MM.1S (cell line): ENCODE results near the gene HSPB1.

Experiments used
- DNase-seq: peaks from one replicate; pipeline ENCODE4 v3.0.0-alpha.2; 2015
- H2AFZ ChIP-seq: fragments of 300-600 bp; sonication (generic); 2 replicates; pipeline ENCODE4 v1.6.0; 2016; ENCODE audit warnings: antibody characterized with exemption, low read length
- H3F3A ChIP-seq: fragments of 300-600 bp; sonication (generic); 2 replicates; pipeline ENCODE4 v1.6.1; 2016; ENCODE audit warnings: mild to moderate bottlenecking, antibody characterized with exemption, low read length, moderate library complexity, mixed read lengths; ENCODE audit not compliant: insufficient read depth
- H3K27ac ChIP-seq: fragments of 300-600 bp; sonication (generic); 2 replicates; pipeline ENCODE4 v1.5.1; 2016; ENCODE audit warnings: mild to moderate bottlenecking, low read length
- H3K27me3 ChIP-seq: fragments of 300-600 bp; sonication (generic); replicated peaks from 2 replicates; pipeline ENCODE4 v1.6.0; 2016; ENCODE audit warnings: low read length; ENCODE audit not compliant: insufficient read depth
- H3K36me3 ChIP-seq: fragments of 300-600 bp; sonication (generic); replicated peaks from 2 replicates; pipeline ENCODE4 v1.6.1; 2016; ENCODE audit warnings: mild to moderate bottlenecking, low read length, mixed read lengths; ENCODE audit not compliant: insufficient read depth
- H3K4me1 ChIP-seq: fragments of 300-600 bp; sonication (generic); 2 replicates; pipeline ENCODE4 v1.6.1; 2016; ENCODE audit warnings: low read length, mixed read lengths
- H3K4me2 ChIP-seq: fragments of 300-600 bp; sonication (generic); 2 replicates; pipeline ENCODE4 v1.6.0; 2016; ENCODE audit warnings: low read depth, low read length
- H3K4me3 ChIP-seq: fragments of 300-600 bp; sonication (generic); 2 replicates; pipeline ENCODE4 v1.5.1; 2016; ENCODE audit warnings: low read length, mixed read lengths
- H3K79me2 ChIP-seq: fragments of 300-600 bp; sonication (generic); 2 replicates; pipeline ENCODE4 v1.6.1; 2016; ENCODE audit warnings: mixed run types, low read length, mixed read lengths
- H3K9ac ChIP-seq: fragments of 300-600 bp; sonication (generic); 2 replicates; pipeline ENCODE4 v1.6.1; 2016; ENCODE audit warnings: low read length, mixed read lengths
- H3K9me2 ChIP-seq: fragments of 300-600 bp; sonication (generic); replicated peaks from 2 replicates; pipeline ENCODE4 v1.6.1; 2016; ENCODE audit warnings: mild to moderate bottlenecking, low read length, mixed read lengths; ENCODE audit not compliant: insufficient read depth
- H3K9me3 ChIP-seq: fragments of 300-600 bp; sonication (generic); replicated peaks from 2 replicates; pipeline ENCODE4 v1.6.1; 2016; ENCODE audit warnings: mild to moderate bottlenecking, low read length, mixed read lengths; ENCODE audit not compliant: insufficient read depth
- H4K20me1 ChIP-seq: fragments of 300-600 bp; sonication (generic); 2 replicates; pipeline ENCODE4 v1.6.1; 2016; ENCODE audit warnings: mild to moderate bottlenecking, low read length, moderate library complexity, mixed read lengths; ENCODE audit not compliant: insufficient read depth
- EZH2 ChIP-seq: fragments of 300-600 bp; sonication (generic); optimal IDR thresholded peaks from 2 replicates; pipeline ENCODE3; 2017; ENCODE audit warnings: low read depth, mild to moderate bottlenecking, antibody characterized with exemption, low read length, mixed read lengths
- EZH2phosphoT487 ChIP-seq: fragments of 300-600 bp; sonication (generic); IDR thresholded peaks from 2 replicates; pipeline ENCODE4 v1.6.1; 2018; ENCODE audit warnings: antibody characterized with exemption, low read length
- TF ChIP-seq, protein P1 (sequence below): fragments of 300-600 bp; sonication (generic); IDR thresholded peaks from 2 replicates; pipeline ENCODE4 v1.5.1; 2016; ENCODE audit warnings: antibody characterized with exemption, low read length, mixed read lengths

The HSPB1 gene

DNA sequence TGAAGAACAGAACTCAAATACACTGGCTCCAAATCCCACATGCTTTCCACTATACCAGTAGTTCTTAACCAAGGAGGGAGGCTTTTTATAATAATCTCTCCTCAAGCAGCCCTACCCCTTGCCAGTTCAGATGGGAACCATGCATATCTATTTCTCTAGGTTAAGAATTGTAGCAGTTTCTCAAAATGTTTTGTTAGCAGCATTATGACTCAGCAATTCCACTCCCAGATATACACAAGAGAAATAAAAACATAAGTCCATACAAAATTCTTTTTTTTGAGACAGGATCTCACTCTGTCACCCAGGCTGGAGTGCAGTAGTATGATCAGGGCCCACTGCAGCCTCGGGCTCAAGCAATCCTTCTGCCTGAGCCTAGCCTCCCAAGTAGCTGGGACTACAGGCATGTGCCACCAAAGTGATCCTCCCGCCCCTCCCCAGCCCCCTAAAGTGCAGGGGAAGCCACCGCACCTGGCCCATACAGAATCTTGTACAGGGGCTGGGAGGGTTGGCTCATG is 38.2 kb downstream of the HSPB1 start:
- no peak overlapping the region for H3K27ac ChIP-seq
- no peaks in the 10 kb centered on the region for H3F3A ChIP-seq
- H3K9me2 ChIP-seq = no peaks in the 10 kb centered on the region
- no peak for DNase-seq
- TF ChIP-seq EZH2 (no peak), EZH2phosphoT487 (no peak)
- TF ChIP-seq, protein P1, sequence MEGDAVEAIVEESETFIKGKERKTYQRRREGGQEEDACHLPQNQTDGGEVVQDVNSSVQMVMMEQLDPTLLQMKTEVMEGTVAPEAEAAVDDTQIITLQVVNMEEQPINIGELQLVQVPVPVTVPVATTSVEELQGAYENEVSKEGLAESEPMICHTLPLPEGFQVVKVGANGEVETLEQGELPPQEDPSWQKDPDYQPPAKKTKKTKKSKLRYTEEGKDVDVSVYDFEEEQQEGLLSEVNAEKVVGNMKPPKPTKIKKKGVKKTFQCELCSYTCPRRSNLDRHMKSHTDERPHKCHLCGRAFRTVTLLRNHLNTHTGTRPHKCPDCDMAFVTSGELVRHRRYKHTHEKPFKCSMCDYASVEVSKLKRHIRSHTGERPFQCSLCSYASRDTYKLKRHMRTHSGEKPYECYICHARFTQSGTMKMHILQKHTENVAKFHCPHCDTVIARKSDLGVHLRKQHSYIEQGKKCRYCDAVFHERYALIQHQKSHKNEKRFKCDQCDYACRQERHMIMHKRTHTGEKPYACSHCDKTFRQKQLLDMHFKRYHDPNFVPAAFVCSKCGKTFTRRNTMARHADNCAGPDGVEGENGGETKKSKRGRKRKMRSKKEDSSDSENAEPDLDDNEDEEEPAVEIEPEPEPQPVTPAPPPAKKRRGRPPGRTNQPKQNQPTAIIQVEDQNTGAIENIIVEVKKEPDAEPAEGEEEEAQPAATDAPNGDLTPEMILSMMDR = no peak
- no peak overlapping the region for H3K9ac ChIP-seq
- no peak overlapping the region for H3K4me2 ChIP-seq
- H3K9me3 ChIP-seq = no peaks in the 10 kb centered on the region
- no peak overlapping the region for H3K4me3 ChIP-seq
- no peak overlapping the region for H2AFZ ChIP-seq
- peaks cover 14% of the 10 kb centered on the region; the same call in 1 of the 2 replicates for H3K36me3 ChIP-seq
- H3K79me2 ChIP-seq = peaks cover 100% of the 10 kb centered on the region
- H3K4me1 ChIP-seq = no peaks in the 10 kb centered on the region
- H3K27me3 ChIP-seq = no peaks in the 10 kb centered on the region
- peaks cover 51% of the 10 kb centered on the region for H4K20me1 ChIP-seq

DNA sequence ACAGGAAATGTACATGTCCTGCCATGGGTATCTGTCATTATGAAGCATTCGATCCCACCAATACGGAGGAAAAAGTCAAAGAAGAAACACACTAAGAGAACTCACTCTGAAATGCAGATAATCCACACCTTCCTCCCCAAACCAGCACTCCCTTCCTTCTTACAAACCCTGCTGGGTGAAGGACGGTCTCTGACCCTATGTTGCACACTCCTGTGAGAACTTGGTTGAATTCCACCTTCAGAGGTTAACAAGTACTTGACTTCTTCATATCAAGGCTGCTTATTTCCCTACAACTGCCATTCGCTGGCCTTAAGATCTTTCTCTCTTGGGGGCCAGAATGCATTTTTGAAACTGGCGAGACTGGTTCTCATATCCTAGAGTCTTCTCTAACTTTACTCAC is 39.7 kb downstream of the HSPB1 start:
- H2AFZ ChIP-seq = no peak overlapping the region
- H3K9me2 ChIP-seq = no peaks in the 10 kb centered on the region
- H3K4me1 ChIP-seq = no peaks in the 10 kb centered on the region
- peaks cover 100% of the 10 kb centered on the region for H3K79me2 ChIP-seq
- no peak overlapping the region for H3K4me3 ChIP-seq
- TF ChIP-seq, protein P1 = no peak
- no peak for TF ChIP-seq EZH2phosphoT487
- no peak for TF ChIP-seq EZH2
- no peaks in the 10 kb centered on the region; the same call in none of the 2 replicates for H3F3A ChIP-seq
- peaks cover 50% of the 10 kb centered on the region for H4K20me1 ChIP-seq
- peaks cover 21% of the 10 kb centered on the region for H3K36me3 ChIP-seq
- no peaks in the 10 kb centered on the region for H3K9me3 ChIP-seq
- H3K9ac ChIP-seq = no peak overlapping the region
- no peaks in the 10 kb centered on the region for H3K27me3 ChIP-seq
- no peak overlapping the region for H3K27ac ChIP-seq
- no peak overlapping the region for H3K4me2 ChIP-seq
- no peak for DNase-seq

DNA sequence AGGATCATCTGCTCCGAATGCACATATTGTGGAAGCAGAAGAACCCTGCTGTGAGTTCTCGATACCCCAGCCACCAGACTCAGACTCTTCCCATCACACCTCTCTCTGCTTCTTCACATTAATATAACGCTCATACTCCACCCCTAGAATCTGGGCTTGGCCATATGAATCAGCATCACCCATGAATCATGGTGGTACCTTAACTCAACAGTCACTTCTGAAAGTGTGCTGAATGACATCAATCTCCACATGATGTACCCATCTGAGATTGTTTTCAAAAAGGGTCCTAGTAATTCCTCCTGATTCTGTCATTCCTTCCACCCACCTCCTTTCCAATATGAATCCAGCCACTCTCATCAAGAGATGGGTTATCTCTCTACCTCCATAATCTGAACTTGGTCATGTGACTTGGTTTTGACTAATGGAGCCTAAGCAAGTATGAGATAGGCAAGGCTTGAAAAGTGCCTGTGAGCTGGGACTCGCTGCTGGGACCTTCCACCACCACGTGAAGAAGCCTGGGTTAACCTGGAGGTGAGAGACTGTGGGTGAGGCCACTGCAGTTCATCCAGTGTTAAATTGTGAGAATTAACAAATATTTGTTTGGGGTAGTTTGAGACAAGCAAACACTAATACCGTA is 40.9 kb downstream of the HSPB1 start:
- no peak overlapping the region for H2AFZ ChIP-seq
- H3K36me3 ChIP-seq = peaks cover 24% of the 10 kb centered on the region
- no peaks in the 10 kb centered on the region for H3K9me3 ChIP-seq
- peaks cover 44% of the 10 kb centered on the region for H4K20me1 ChIP-seq
- TF ChIP-seq, protein P1 = no peak
- TF ChIP-seq EZH2phosphoT487 (no peak), EZH2 (no peak)
- no peaks in the 10 kb centered on the region; the same call in none of the 2 replicates for H3F3A ChIP-seq
- DNase-seq = no peak
- no peak overlapping the region for H3K9ac ChIP-seq
- H3K27ac ChIP-seq = no peak overlapping the region
- peaks cover 100% of the 10 kb centered on the region for H3K79me2 ChIP-seq
- H3K4me3 ChIP-seq = no peak overlapping the region
- no peaks in the 10 kb centered on the region for H3K4me1 ChIP-seq
- H3K9me2 ChIP-seq = no peaks in the 10 kb centered on the region
- no peaks in the 10 kb centered on the region for H3K27me3 ChIP-seq
- H3K4me2 ChIP-seq = no peak overlapping the region
